CD4-positive, alpha-beta memory T cell (primary cell): ENCODE results near the gene CNOT8. TPM values are rescaled to one million over a fixed set of nuclear protein-coding genes. Genes with fewer than 3 reads are reported as not detected.
A peak's percentile ranks its signal among the peaks of the same experiment; 100 is the strongest.

Source experiments
- CTCF ChIA-PET: fragments of 350-600 bp; sonication (Branson Sonifier 250); formaldehyde crosslinking; loops from one replicate; lab custom pipeline; 2021; ENCODE audit warnings: inconsistent platforms; ENCODE audit not compliant: partially characterized antibody; lab: Charles Lee
- POLR2A ChIA-PET: fragments of 350-600 bp; sonication (Branson Sonifier 250); formaldehyde crosslinking; loops from one replicate; lab custom pipeline; 2021; ENCODE audit not compliant: partially characterized antibody; lab: Charles Lee
- DNase-seq, 5 donors: peaks; one replicate each; pipeline versions ENCODE4 v3.0.0 to v3.0.0-alpha.2; 2020 to 2022; ENCODE audit warnings: mixed read lengths in 1 of 5
- H3K27ac ChIP-seq: one replicate; pipeline ENCODE4 v1.7.0; 2013; ENCODE audit warnings: low read depth, low read length
- H3K27me3 ChIP-seq: 2 replicates; pipeline ENCODE4 v1.7.0; 2013; ENCODE audit warnings: mild to moderate bottlenecking, low read length, moderate library complexity; ENCODE audit not compliant: insufficient read depth
- H3K36me3 ChIP-seq: 2 replicates; pipeline ENCODE4 v1.7.0; 2013; ENCODE audit warnings: mild to moderate bottlenecking, low read length, moderate library complexity; ENCODE audit not compliant: insufficient read depth
- H3K4me1 ChIP-seq: 2 replicates; pipeline ENCODE4 v1.7.0; 2013; ENCODE audit warnings: mild to moderate bottlenecking, low read length, moderate library complexity; ENCODE audit not compliant: insufficient read depth
- H3K4me3 ChIP-seq, 2 donors: one replicate each; pipeline ENCODE4 v1.7.0; 2013; ENCODE audit warnings: low read length in 2 of 2, mild to moderate bottlenecking in 1 of 2
- H3K9me3 ChIP-seq, 2 donors: one replicate each; pipeline ENCODE4 v1.7.0; 2013; ENCODE audit warnings: low read length in 2 of 2, control low read depth in 1 of 2; ENCODE audit not compliant: control insufficient read depth in 1 of 2
- H3K27ac Mint-ChIP-seq, 7 donors: one replicate each; pipeline ENCODE4 v1.8.0; 2020 to 2021; ENCODE audit warnings: mixed read lengths in 7 of 7, mild to moderate bottlenecking in 6 of 7, inconsistent platforms in 3 of 7, moderate library complexity in 3 of 7
- H3K27me3 Mint-ChIP-seq, 2 donors: one replicate each; pipeline ENCODE4 v1.8.0; 2020 to 2021; ENCODE audit warnings: mixed read lengths in 2 of 2
- H3K36me3 Mint-ChIP-seq, 2 donors: one replicate each; pipeline ENCODE4 v1.8.0; 2020 to 2021; ENCODE audit warnings: mixed read lengths in 2 of 2, inconsistent platforms in 1 of 2, mild to moderate bottlenecking in 1 of 2
- H3K4me1 Mint-ChIP-seq, 4 donors: one replicate each; pipeline ENCODE4 v1.8.0; 2020 to 2021; ENCODE audit warnings: mixed read lengths in 4 of 4, mild to moderate bottlenecking in 1 of 4
- H3K4me3 Mint-ChIP-seq, 8 donors: one replicate each; pipeline ENCODE4 v1.8.0; 2020 to 2021; ENCODE audit warnings: mixed read lengths in 8 of 8, mild to moderate bottlenecking in 7 of 8, moderate library complexity in 6 of 8, inconsistent platforms in 3 of 8
- H3K9me3 Mint-ChIP-seq, 8 donors: one replicate each; pipeline ENCODE4 v1.8.0; 2020 to 2021; ENCODE audit warnings: mixed read lengths in 8 of 8, mild to moderate bottlenecking in 5 of 8, inconsistent platforms in 3 of 8, moderate library complexity in 1 of 8
- intact Hi-C: fragments of 100-400 bp; cut with micrococcal nuclease; formaldehyde crosslinking; loops from one replicate; pipeline ENCODE4 v1.15.1; 2023
- polyA plus RNA-seq, 2 donors: library from polyadenylated mRNA; unstranded; fragments of 300-500 nt; fragmentation: Illumina TruSeq; gene quantifications; one replicate each; pipeline ENCODE4 v1.2.3, GENCODE V29; 2021
- total RNA-seq, 2 experiments: library from RNA; stranded (reverse); gene quantifications; one replicate each; pipeline ENCODE4 v1.2.3, GENCODE V29; 2021

The CNOT8 gene
- total RNA-seq: 100 to 1,000 TPM; 110 to 115 TPM
- polyA plus RNA-seq: 100 to 1,000 TPM; 164 to 243 TPM

GRCh38 chr5:154858297-154858971 lies at the start of gene CNOT8:
CNOT8 (plus strand) TSS chr5:154858627; CDS start chr5:154863279, 4,652 bp downstream.
- H3K27ac ChIP-seq: peak within 1 kb of the TSS; percentile 94
- peak; percentile 98 to 99 (median 98) for DNase-seq
- peaks cover 44% of the 10 kb centered on the region for H3K4me1 ChIP-seq
- peaks cover 13 to 30% of the 10 kb centered on the region in 2 donors for H3K36me3 Mint-ChIP-seq
- H3K27ac Mint-ChIP-seq: peak within 1 kb of the TSS; percentile 93 to 99 (median 98)
- no peaks in the 10 kb centered on the region for H3K9me3 Mint-ChIP-seq
- H3K36me3 ChIP-seq: no peaks in the 10 kb centered on the region
- H3K4me1 Mint-ChIP-seq: peaks cover 30 to 56% (median 39%) of the 10 kb centered on the region in 4 donors
- no peaks in the 10 kb centered on the region for H3K9me3 ChIP-seq
- peak within 1 kb of the TSS; percentile 78 to 88 for H3K4me3 ChIP-seq
- H3K27me3 Mint-ChIP-seq: no peaks in the 10 kb centered on the region
- H3K27me3 ChIP-seq: no peaks in the 10 kb centered on the region
- ChIA-PET POLR2A (interaction anchor here (0.6 to 2.9 kb wide), 13 partner anchors 9 to 820 kb away, joined by 3 to 30 read pairs (median 4); partner anchors contain the start of genes FAM114A2, LARP1, MFAP3 and MRPL22), CTCF (no interaction called here)
- intact Hi-C loops: loop anchor here (1.0 to 5.0 kb wide), 6 partner anchors 46 to 413 kb away; partner anchors contain the start of genes LARP1, MRPL22 and SAP30L
- H3K4me3 Mint-ChIP-seq: peak within 1 kb of the TSS; percentile 89 to 97 (median 91)

DNA sequence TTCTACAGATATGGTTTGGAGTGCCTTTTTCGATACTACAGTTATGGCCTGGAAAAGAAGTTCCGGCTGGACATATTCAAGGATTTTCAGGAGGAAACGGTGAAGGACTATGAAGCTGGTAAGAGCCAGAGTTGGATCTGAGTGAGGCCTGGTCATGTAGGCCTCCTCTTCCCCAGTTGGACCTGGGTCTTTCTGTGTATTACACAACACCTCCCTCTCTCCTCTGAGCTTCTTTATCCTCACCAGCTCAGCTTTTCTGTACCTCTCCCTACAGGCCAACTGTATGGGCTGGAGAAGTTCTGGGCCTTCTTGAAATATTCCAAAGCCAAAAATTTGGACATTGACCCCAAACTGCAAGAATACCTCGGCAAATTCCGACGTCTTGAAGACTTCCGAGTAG lies 47.2 kb upstream of the CNOT8 start:
- Histone ChIP-seq H3K36me3 (peaks cover 54% of the 10 kb centered on the region), H3K9me3 (no peaks in the 10 kb centered on the region), H3K27me3 (no peaks in the 10 kb centered on the region), H3K27ac (no peak overlapping the region), H3K4me3 (no peak overlapping the region), H3K4me1 (peaks cover 15% of the 10 kb centered on the region)
- Mint-ChIP-seq H3K4me3 (no peak overlapping the region), H3K9me3 (no peaks in the 10 kb centered on the region), H3K27ac (peak overlapping the region in 2 of 7 donors; percentile 9 to 29), H3K4me1 (peaks cover 12 to 34% (median 21%) of the 10 kb centered on the region in 4 donors), H3K36me3 (peaks cover 39 to 81% of the 10 kb centered on the region in 2 donors), H3K27me3 (no peaks in the 10 kb centered on the region)
- intact Hi-C loops: loop anchor here (5.0 kb wide), 1 partner anchor 46 kb away; the partner anchor contains the start of gene CNOT8
- CTCF ChIA-PET: interaction anchor here (0.9 to 2.5 kb wide), 3 partner anchors 10 to 164 kb away, joined by 5 to 31 read pairs (median 7); no protein-coding TSS in a partner anchor
- no peak for DNase-seq
- POLR2A ChIA-PET: interaction anchor here (1.1 kb wide), 1 partner anchor 160 kb away, joined by 3 read pairs; no protein-coding TSS in a partner anchor

GRCh38 chr5:154811653-154812465 lies 46.6 kb upstream of the CNOT8 start:
- Mint-ChIP-seq H3K27ac (peak overlapping the region in 4 of 7 donors; percentile 9 to 91 (median 46)), H3K36me3 (peaks cover 36 to 81% of the 10 kb centered on the region in 2 donors), H3K4me1 (peaks cover 14 to 37% (median 21%) of the 10 kb centered on the region in 4 donors), H3K27me3 (no peaks in the 10 kb centered on the region), H3K4me3 (peak overlapping the region in 1 of 8 donors; percentile 16), H3K9me3 (no peaks in the 10 kb centered on the region)
- peak; percentile 58 to 66 (median 62) for DNase-seq
- CTCF ChIA-PET: interaction anchor here (0.9 to 2.5 kb wide), 3 partner anchors 11 to 164 kb away, joined by 5 to 31 read pairs (median 7); no protein-coding TSS in a partner anchor
- no peaks in the 10 kb centered on the region for H3K27me3 ChIP-seq
- H3K4me1 ChIP-seq: peaks cover 15% of the 10 kb centered on the region
- no peaks in the 10 kb centered on the region for H3K9me3 ChIP-seq
- H3K4me3 ChIP-seq: no peak overlapping the region
- H3K27ac ChIP-seq: no peak overlapping the region
- H3K36me3 ChIP-seq: peaks cover 49% of the 10 kb centered on the region
- POLR2A ChIA-PET: interaction anchor here (1.1 kb wide), 1 partner anchor 161 kb away, joined by 3 read pairs; no protein-coding TSS in a partner anchor
- intact Hi-C loops: loop anchor here (1.0 to 5.0 kb wide), 3 partner anchors 45 to 162 kb away; partner anchors contain the start of genes CNOT8 and LARP1

DNA sequence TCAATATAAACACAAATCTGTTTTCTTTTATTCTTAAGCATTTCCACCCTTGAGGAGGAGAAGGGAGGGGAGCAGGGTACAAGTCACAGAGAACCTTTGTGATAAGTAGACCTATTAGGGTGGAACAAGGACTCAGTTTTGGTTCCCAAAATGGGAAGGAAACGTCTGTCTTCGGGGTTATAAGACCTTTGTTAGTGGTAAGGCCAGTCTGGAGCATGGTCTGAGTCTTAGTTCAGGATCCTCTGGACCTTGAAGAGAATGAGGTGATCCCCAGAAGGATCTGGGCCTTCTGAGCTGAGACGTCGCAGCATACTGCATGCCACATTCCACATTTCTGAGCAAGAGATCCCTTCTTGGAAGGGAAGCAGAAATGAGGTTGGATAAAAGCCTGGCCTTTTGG lies 45.3 kb upstream of the CNOT8 start:
- Mint-ChIP-seq H3K4me1 (peaks cover 14 to 37% (median 21%) of the 10 kb centered on the region in 4 donors), H3K27me3 (no peaks in the 10 kb centered on the region), H3K36me3 (peaks cover 39 to 77% of the 10 kb centered on the region in 2 donors), H3K27ac (peak overlapping the region in 5 of 7 donors; percentile 19 to 84 (median 79)), H3K9me3 (no peaks in the 10 kb centered on the region), H3K4me3 (peak overlapping the region in 1 of 8 donors; percentile 53)
- Histone ChIP-seq H3K4me3 (no peak overlapping the region), H3K9me3 (no peaks in the 10 kb centered on the region), H3K36me3 (peaks cover 50% of the 10 kb centered on the region), H3K4me1 (peaks cover 15% of the 10 kb centered on the region), H3K27me3 (no peaks in the 10 kb centered on the region), H3K27ac (no peak overlapping the region)
- POLR2A ChIA-PET: interaction anchor here (1.3 kb wide), 1 partner anchor 17 kb away, joined by 3 read pairs; no protein-coding TSS in a partner anchor
- CTCF ChIA-PET: interaction anchor here (0.6 to 2.0 kb wide), 2 partner anchors 43 to 161 kb away, joined by 4 to 6 read pairs; no protein-coding TSS in a partner anchor
- intact Hi-C loops: loop anchor here (5.0 kb wide), 1 partner anchor 44 kb away; the partner anchor contains the start of gene CNOT8
- no peak for DNase-seq

DNA sequence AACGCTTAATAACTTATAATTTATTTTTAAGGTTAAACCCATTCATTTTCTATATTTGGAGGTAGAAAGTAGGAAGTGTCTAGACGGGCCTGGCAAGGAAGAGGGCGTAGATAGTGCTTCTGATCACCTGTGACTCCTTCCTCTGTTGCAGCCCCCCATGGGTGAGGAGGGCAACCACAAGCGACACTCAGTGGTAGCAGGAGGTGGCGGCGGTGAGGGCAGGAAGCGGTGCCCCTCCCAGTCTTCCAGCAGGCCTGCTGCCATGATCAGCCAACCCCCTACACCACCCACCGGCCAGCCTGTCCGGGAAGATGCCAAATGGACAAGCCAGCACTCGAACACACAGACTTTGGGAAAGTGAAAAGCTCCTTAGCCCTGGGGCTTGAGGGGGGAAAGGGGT lies 44.7 kb upstream of the CNOT8 start:
- peaks cover 15 to 40% (median 21%) of the 10 kb centered on the region in 4 donors for H3K4me1 Mint-ChIP-seq
- peaks cover 15% of the 10 kb centered on the region for H3K4me1 ChIP-seq
- no peaks in the 10 kb centered on the region for H3K9me3 Mint-ChIP-seq
- H3K27me3 Mint-ChIP-seq: no peaks in the 10 kb centered on the region
- H3K27ac ChIP-seq: no peak overlapping the region
- H3K9me3 ChIP-seq: no peaks in the 10 kb centered on the region
- H3K36me3 ChIP-seq: peaks cover 48% of the 10 kb centered on the region
- CTCF ChIA-PET: interaction anchor here (2.0 kb wide), 1 partner anchor 162 kb away, joined by 6 read pairs; no protein-coding TSS in a partner anchor
- POLR2A ChIA-PET: interaction anchor here (1.3 kb wide), 2 partner anchors 16 to 44 kb away, joined by 3 to 4 read pairs; no protein-coding TSS in a partner anchor
- H3K27ac Mint-ChIP-seq: peak overlapping the region; percentile 15 to 88 (median 79)
- DNase-seq: peak in 3 of 5 donors; percentile 24 to 43 (median 37)
- peaks cover 36 to 71% of the 10 kb centered on the region in 2 donors for H3K36me3 Mint-ChIP-seq
- H3K4me3 ChIP-seq: no peak overlapping the region
- peak overlapping the region in 1 of 8 donors; percentile 54 for H3K4me3 Mint-ChIP-seq
- H3K27me3 ChIP-seq: no peaks in the 10 kb centered on the region
- intact Hi-C loops: loop anchor here (5.0 kb wide), 1 partner anchor 44 kb away; the partner anchor contains the start of gene CNOT8

DNA sequence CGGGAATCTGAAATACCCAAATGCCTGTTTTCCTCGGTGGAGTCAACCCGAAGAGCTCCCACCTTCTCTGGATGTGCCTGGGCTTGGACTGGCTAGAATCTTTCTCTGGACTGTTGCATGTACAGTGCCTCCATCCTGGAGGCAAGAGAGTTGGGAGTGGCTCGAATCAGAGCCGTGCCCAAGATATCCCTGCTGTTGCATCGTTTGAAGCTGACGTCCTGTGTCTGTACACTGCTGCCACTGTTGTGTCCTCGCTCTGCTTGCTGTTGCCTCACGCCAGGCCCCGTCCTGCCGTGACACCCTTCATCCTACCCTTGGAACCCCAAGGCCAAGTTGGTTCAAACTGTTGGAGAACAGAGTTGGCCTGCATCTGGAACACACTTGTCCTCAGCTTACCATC lies 43.4 kb upstream of the CNOT8 start:
- Mint-ChIP-seq H3K36me3 (peaks cover 35 to 63% of the 10 kb centered on the region in 2 donors), H3K27me3 (no peaks in the 10 kb centered on the region), H3K4me1 (peaks cover 15 to 51% (median 22%) of the 10 kb centered on the region in 4 donors), H3K27ac (peak overlapping the region in 5 of 7 donors; percentile 22 to 62 (median 41)), H3K9me3 (no peaks in the 10 kb centered on the region), H3K4me3 (no peak overlapping the region)
- peaks cover 15% of the 10 kb centered on the region for H3K4me1 ChIP-seq
- DNase-seq: no peak
- H3K27me3 ChIP-seq: no peaks in the 10 kb centered on the region
- H3K9me3 ChIP-seq: no peaks in the 10 kb centered on the region
- intact Hi-C loops: no loop called here
- no peak overlapping the region for H3K27ac ChIP-seq
- ChIA-PET CTCF (no interaction called here), POLR2A (no interaction called here)
- peaks cover 45% of the 10 kb centered on the region for H3K36me3 ChIP-seq
- H3K4me3 ChIP-seq: no peak overlapping the region
